Breast epithelium (tissue), 4 donors: ENCODE data around the gene CENPS. TPM values are rescaled to one million over a fixed set of nuclear protein-coding genes. Genes with fewer than 3 reads are reported as not detected.

Experiments
- DNase-seq, 2 donors: peaks; one replicate each; pipeline ENCODE4 v3.0.0-alpha.2; 2019; ENCODE audit warnings: low spot score in 2 of 2
- H3K27ac ChIP-seq, 2 donors: fragments of 200-600 bp; sonication (generic) in 1 of 2; one replicate each; pipeline ENCODE4 v1.5.1; 2016 to 2019; ENCODE audit warnings: mild to moderate bottlenecking in 1 of 2
- H3K27me3 ChIP-seq, 2 donors: fragments of 200-600 bp; sonication (generic) in 1 of 2; one replicate each; pipeline versions ENCODE4 v1.5.1 to v1.6.0; 2017 to 2019; ENCODE audit warnings: control low read depth in 1 of 2, mild to moderate bottlenecking in 1 of 2
- H3K36me3 ChIP-seq: fragments of 200-600 bp; one replicate; pipeline ENCODE4 v1.5.1; 2019
- H3K4me1 ChIP-seq, 2 donors: fragments of 200-600 bp; sonication (generic); one replicate each; pipeline ENCODE4 v1.5.1; 2016 to 2019; ENCODE audit warnings: control low read depth in 1 of 2
- H3K4me3 ChIP-seq, 3 donors: fragments of 200-600 bp; sonication (generic); 1 replicate in 2 of 3; 2 replicates in 1 of 3; pipeline ENCODE4 v1.5.1; 2016 to 2019; ENCODE audit warnings: mild to moderate bottlenecking in 3 of 3, moderate library complexity in 2 of 3
- H3K9me3 ChIP-seq, 2 donors: fragments of 200-600 bp; sonication (generic) in 1 of 2; one replicate each; pipeline ENCODE4 v1.5.1; 2016 to 2019; ENCODE audit warnings: control low read depth in 1 of 2
- POLR2A ChIP-seq: fragments of 450-650 bp; IDR thresholded peaks from one replicate; pipeline ENCODE4 v1.6.1; 2016; ENCODE audit warnings: antibody characterized with exemption, mild to moderate bottlenecking, moderate library complexity
- POLR2AphosphoS5 ChIP-seq, 3 donors: sonication (generic); formaldehyde crosslinking; IDR thresholded peaks; one replicate each; pipeline ENCODE4 v1.6.1; 2017; ENCODE audit warnings: antibody characterized with exemption in 3 of 3
- intact Hi-C: fragments of 100-400 bp; cut with DNase I; formaldehyde crosslinking; loops from one replicate; pipeline ENCODE4 v1.15.1; 2023; ENCODE audit warnings: low total_unique reads
- total RNA-seq, 3 donors: library from RNA; depleted of rRNA; stranded (reverse); fragments of >200 nt; gene quantifications; one replicate each; pipeline ENCODE4 v1.1.0, GENCODE V29; 2016
- TF ChIP-seq, protein P1 (sequence below), 3 donors: fragments of 450-650 bp; IDR thresholded peaks; one replicate each; pipeline ENCODE4 v1.5.1; 2016 to 2017; ENCODE audit warnings: antibody characterized with exemption in 3 of 3, mild to moderate bottlenecking in 3 of 3, moderate library complexity in 3 of 3

The CENPS gene
- total RNA-seq, 3 donors from 2014 or later = 5.9 to 8.8 (median 5.9) TPM

DNA sequence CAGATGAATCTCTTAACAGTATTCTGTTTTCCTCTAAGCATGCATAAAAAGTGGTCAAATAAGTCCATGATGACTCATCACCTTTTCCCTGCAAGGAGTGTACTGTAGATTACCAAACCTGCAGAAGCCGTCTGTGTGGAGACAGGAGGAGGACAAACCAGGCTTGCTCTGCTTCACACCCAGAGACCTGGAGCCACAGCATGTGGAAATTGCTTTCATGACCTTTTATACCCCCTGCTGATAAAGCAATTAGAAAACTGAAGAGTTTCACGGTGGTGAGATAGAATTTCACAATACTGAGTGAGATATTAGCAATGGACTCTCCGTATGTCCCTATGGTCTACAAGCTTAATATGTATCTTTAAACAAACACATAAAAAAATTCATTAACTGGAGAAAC lies 29.0 kb downstream of the CENPS start:
- no peaks in the 10 kb centered on the region for H3K36me3 ChIP-seq
- no peak overlapping the region for H3K4me3 ChIP-seq
- H3K27me3 ChIP-seq = no peaks in the 10 kb centered on the region
- peak overlapping the region in 1 of 2 donors; percentile 32 for H3K27ac ChIP-seq
- H3K4me1 ChIP-seq = no peaks in the 10 kb centered on the region
- H3K9me3 ChIP-seq = no peaks in the 10 kb centered on the region
- intact Hi-C loops = no loop called here
- DNase-seq = no peak
- TF ChIP-seq, protein P1, sequence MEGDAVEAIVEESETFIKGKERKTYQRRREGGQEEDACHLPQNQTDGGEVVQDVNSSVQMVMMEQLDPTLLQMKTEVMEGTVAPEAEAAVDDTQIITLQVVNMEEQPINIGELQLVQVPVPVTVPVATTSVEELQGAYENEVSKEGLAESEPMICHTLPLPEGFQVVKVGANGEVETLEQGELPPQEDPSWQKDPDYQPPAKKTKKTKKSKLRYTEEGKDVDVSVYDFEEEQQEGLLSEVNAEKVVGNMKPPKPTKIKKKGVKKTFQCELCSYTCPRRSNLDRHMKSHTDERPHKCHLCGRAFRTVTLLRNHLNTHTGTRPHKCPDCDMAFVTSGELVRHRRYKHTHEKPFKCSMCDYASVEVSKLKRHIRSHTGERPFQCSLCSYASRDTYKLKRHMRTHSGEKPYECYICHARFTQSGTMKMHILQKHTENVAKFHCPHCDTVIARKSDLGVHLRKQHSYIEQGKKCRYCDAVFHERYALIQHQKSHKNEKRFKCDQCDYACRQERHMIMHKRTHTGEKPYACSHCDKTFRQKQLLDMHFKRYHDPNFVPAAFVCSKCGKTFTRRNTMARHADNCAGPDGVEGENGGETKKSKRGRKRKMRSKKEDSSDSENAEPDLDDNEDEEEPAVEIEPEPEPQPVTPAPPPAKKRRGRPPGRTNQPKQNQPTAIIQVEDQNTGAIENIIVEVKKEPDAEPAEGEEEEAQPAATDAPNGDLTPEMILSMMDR (IDR thresholded peaks at IDR 0.05) = no peak
- no peak for TF ChIP-seq POLR2AphosphoS5 (IDR thresholded peaks at IDR 0.05)
- no peak for TF ChIP-seq POLR2A

DNA sequence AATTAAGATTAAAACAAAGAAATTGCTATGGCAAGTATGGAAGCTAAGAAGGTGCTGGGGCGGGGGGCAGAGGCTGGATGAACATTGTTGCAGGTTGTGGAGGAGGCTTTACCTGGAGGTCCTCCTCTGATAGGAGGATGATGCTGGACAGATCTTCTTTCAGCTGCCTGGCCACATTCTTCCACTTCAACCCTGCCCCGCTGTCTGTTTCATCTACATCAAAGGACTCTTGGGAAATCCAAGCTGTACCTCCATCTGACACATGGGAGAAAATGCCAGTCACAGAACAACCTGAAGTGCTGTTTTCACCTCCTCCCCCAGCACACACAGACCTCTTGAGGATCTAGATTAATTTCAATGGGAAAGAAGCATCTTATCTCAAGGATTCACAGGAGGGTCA lies 36.8 kb downstream of the CENPS start:
- no peaks in the 10 kb centered on the region for H3K9me3 ChIP-seq
- intact Hi-C loops = no loop called here
- no peaks in the 10 kb centered on the region for H3K36me3 ChIP-seq
- H3K27me3 ChIP-seq = no peaks in the 10 kb centered on the region
- H3K27ac ChIP-seq = no peak overlapping the region
- peaks cover 0 to 6% of the 10 kb centered on the region in 2 donors for H3K4me1 ChIP-seq
- H3K4me3 ChIP-seq = no peak overlapping the region
- DNase-seq = no peak
- TF ChIP-seq, protein P1 (IDR thresholded peaks at IDR 0.05) = no peak
- TF ChIP-seq POLR2AphosphoS5 (IDR thresholded peaks at IDR 0.05) = no peak
- TF ChIP-seq POLR2A = no peak

DNA sequence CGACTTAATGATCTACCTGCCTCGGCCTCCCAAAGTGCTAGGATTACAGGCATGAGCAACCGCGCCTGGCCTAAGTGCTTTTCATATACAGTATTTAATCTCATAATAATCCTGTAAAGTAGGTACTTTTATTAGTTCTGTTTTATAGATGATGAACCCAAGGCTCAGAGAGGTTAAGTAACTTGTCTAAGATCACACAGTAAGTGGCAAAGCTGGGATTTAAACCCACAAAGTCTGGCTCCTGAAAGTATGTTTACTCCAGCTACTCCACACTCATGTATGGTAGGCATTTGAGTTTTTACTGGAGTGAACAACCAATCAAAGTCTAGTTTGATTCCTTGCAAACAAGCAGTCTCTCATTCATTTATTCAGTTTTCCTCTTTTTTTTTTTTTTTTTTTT lies 39.8 kb downstream of the CENPS start:
- no peaks in the 10 kb centered on the region for H3K27me3 ChIP-seq
- no peaks in the 10 kb centered on the region for H3K36me3 ChIP-seq
- TF ChIP-seq POLR2A = no peak
- TF ChIP-seq, protein P1 (IDR thresholded peaks at IDR 0.05) = no peak
- TF ChIP-seq POLR2AphosphoS5 (IDR thresholded peaks at IDR 0.05) = no peak
- intact Hi-C loops = no loop called here
- H3K4me1 ChIP-seq = peaks cover 0 to 6% of the 10 kb centered on the region in 2 donors
- DNase-seq = no peak
- H3K9me3 ChIP-seq = no peaks in the 10 kb centered on the region
- no peak overlapping the region for H3K4me3 ChIP-seq
- no peak overlapping the region for H3K27ac ChIP-seq

DNA sequence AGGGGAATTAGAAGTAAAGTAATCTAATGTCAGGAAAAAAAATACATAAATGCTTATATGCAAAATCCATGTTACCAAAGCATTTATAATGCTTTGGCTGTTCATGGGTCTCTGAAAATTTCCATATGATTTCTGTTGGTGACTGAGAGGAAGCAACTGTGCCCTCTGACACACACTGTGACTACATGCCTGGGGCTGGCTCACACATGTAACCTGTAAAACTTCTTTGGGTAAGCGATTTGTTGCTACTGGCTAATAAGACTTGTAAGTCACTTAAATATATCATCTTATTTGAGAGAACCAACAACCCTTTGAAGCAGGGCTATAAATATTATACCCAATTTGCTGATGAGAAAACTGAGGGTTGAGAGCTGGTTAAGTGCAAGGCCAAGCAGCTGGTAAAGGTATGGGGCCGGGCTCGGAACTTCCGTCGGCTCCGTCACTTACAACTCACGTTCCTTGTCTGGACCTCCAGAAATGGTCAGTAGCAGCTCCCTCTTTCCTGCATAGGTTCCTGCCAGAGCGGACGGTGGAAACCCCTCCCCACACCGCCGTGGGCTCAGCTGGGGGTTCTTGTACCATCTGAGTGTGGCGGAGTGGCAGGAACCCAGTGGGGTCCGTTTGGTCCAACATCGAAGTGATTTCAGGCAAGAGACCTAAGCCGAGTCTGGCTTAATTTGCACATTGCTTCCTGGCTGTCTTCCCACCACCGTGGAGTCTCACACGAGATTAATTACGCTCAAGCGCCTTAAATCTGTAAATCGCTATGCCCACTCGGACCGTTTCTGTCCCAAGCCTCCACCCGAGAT lies 41.4 kb downstream of the CENPS start:
- TF ChIP-seq POLR2AphosphoS5 (IDR thresholded peaks at IDR 0.05) = no peak
- no peak for TF ChIP-seq POLR2A
- TF ChIP-seq, protein P1 (IDR thresholded peaks at IDR 0.05) = no peak
- DNase-seq = peak in 1 of 2 donors; percentile 24
- Histone ChIP-seq H3K27me3 (no peaks in the 10 kb centered on the region), H3K36me3 (no peaks in the 10 kb centered on the region), H3K9me3 (no peaks in the 10 kb centered on the region), H3K4me1 (peaks cover 0 to 13% of the 10 kb centered on the region in 2 donors), H3K27ac (peak overlapping the region; percentile 74 to 78), H3K4me3 (peak overlapping the region; percentile 65 to 82 (median 78))
- intact Hi-C loops = no loop called here
